NCI-H1105 (cell line): ENCODE results near the gene ADCY3.
A peak's percentile ranks its signal among the peaks of the same experiment; 100 is the strongest.

Experiments used
- DNase-seq: peaks from one replicate; lab custom pipeline; 2025; lab: John Stamatoyannopoulos, UW

Gene ADCY3

DNA sequence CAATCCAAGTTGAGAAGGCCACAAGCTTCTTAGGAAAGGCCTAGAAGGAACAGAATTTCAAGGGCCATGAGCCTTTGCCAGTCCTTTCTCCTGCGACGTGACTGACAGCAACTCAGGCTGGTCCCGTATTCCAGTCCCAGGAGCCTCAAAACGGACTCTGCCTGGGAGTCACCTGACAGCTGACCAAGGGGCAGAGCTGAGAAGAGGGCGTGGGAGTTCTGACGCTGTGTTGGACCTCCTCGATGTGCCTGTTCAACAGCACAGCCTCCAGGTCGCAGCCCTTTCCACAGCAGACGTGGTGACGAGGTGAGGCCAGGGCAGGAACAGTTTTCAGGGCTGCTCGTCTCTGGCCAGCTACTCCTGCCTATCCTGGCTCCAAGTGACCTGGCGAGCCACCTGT, 89.3 kb downstream of the ADCY3 start:
- no peak for DNase-seq

DNA sequence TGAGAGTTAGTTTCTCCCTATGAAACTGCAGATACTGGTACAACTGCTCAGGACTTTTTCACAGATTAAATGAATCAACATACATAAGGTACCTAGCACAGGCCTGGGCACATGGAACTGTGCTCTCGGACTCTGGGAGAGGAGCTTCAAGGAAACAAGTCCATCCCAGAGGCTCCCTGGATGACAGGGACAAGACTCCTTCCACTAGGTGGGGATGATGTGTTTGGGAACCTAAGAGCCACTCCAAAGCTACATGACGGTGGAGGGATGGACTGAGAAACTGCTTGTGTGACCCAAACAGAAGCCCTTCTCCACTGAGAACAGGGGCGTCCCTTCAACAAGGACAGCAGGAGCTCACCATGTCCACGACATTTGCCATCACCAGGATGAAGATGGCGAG, 89.7 kb downstream of the ADCY3 start:
- DNase-seq, result no peak

DNA sequence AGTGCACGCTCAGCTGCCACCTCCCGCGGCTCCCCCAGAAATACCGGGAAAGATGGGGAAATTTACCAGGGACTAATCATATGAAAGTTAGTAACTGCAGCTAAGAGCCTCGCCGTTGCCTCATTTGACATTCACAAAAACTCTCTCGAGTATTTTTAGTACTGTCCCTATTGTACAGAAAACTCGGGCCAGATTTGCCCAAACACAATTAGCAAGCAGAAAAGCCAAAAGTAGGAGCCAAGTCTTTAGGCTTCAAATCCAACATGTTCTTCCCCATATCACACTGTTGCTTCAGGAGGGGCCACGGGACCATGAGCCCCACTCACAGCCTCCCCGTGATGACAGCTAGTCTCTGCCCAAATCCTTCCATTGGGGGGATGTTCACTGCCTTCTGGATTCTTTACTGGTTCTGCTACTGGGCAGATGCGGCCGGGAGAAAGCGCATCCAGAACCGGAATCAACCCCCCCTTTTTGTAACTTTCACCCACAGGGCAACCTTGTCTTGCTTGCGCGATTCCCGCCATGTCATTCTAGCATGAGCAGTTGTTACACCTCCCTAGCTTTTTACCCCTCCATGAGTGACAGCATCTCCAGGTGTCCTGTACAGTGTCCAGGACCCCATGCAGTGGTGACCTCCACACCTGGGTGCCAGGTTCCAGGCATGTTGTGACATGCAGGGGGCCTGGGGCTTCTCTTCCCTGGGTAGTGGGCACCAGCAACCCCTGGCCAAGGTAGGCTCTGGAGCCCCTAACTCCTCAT, 91.6 kb downstream of the ADCY3 start:
- DNase-seq, result no peak

DNA sequence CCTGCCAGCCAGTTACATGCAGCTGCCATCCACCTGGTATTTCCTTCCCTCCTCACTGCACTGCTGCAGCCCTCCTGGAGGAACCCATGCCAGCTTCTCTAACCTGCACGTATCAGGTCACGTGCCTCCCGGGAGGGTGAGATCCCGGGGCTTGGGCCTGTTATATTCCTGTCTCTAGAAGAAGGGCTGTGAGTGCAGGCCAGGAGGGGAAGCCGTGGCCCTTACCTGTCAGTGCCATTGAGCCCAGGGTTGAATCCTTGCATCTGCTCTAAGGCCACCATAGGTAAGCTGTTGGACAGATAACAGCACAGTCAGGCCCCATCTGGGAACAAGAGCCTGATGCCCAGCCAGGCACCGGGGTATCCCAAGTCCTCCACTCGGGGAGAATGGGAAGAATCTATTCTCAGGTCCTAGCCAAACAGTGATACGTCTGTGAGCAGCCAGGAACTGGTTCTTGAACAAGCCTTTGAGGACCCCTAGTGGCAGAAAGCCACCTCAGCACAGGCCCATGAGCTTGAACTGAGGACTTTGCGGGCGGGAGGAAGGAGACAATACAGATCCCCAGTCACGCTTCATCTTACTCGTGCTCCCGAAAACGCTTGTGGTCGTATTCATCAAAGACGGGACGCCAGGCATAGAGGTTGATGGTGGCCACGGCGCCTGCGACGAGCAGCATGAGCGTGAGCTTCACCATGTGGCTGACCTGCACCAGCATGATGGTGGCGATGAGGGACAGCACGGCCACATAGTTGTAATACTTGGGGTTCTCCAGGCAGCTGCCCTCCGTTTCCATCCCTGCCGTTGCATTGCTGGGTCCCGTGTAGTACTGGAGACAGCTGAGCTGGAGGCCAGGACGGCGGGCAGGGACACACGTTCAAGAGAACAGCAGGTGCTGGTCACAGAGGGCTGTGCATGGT, 92.5 kb downstream of the ADCY3 start:
- DNase-seq, result peak; percentile 80

DNA sequence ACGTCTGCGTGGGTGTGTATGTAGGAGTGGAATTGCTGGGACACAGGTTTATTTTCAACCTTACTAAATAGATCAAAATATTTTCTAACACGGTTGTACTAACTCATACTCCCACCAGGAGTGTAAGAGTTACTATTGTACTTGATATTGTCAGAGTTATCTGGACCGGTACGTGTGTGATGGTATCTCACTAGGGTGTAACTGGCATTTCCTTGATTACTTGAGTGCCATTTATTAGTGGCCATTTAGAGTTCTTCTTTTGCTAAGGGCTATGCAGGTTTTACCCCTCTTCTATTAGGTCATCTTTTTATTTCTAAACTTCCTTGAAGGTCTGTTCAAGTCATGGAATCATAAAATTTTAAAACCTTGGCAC, 93.3 kb downstream of the ADCY3 start:
- DNase-seq, result no peak

DNA sequence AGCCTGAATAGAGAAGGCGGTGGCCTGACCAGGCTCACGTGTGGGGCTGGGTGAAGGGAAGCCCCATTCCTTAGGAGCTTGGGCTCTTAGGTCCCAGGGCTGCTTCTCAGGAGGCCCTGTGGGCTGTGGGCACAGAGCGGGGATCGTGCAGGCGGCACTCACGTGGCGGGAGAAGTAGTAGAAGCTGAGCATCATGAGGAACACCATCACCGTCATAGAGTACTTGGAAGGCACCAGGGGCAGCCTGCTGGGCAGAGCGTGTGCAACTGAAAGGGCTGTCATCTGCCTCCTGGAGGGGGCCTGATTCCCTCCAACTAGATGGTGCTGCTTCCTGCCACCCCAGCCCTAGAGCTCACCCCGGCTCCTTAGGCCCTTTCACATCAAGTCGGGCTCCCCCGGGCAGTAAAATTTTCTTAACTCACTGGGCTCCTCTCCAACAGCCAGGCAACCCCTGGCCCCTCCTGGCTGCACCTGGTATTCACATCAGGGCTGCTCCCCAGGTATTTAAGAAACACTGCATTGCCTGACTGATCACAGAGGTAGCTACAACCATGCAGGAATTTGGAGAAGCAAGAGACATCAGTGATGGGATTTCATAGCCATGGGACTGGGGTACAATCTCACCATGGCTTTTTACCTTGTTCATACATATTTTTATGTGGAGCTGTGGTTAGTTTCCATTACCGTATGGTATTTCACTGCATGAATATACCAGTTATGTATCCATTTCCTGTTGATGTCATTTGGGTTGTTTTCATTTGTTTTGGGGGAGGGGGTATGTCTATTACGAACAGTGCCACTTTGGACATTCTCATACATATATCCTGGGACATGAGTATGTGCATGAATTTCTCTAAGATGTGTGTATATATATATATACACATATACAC, 93.9 kb downstream of the ADCY3 start:
- DNase-seq, result no peak

DNA sequence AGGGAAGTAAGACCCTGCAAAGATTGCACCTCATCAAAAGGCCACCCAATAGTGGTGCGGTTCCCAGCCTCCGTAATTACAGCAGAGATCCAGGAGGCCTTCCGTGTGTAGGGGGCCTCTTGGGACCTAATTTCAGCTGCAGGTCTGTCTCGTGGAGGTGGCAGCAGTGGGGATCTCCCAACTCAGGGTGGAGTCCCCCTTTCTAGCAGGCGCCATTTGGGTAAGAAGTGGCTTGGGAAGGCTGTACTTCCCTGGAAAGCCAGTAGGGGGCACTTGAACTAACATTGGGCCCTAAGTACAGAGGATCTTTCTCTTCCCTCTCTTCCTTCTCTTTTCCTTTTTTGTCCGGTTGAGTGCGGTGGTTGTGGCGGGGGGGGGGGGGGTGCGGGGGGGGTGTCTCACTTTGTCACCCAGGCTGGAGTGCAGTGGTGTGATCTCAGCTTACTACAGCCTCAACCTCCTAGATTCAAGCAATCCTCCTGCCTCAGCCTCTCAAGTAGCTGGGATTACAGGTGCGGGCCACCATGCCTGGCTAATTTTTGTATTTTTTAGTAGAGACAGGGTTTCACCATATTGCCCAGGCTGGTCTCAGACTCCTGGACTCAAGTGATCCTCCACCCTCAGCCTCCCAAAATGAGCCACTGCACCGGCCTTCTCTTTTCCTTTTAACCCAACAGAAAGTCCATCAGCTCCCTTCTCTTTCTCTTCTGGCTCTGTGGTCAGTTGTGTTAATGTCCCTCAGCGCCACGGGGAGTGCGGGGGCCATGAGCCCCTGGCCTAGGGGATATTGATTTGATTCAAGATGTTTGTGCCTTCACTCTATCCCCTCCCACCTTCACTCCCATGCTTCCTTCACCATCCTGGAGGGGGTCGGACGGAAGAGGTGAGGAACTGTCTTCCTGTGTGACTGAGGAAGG, 94.8 kb downstream of the ADCY3 start:
- DNase-seq, result no peak

DNA sequence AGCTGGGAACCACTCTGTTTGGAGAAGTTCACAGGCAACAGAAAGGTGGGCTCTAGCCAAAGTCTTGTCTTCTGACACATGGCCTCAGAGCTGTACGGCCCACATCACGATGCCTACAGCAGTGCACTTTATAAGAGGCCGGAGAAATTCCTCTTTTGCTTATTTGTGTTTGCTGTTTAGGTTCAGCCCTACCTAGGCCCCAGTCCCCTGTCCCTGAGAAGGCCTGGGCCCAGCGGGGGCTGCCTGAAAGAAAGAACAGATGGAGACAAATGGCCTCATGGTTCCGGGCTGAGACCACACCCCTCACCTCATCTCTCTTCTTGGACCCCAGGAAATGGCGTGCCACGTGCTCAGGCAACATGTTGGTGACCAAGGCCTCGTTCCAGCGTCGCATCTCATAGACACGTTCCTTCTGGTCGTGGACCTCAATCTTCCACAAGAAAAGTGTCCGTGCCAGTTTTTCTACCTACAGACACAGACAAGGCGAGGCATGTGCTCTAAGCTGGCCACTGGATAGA, 95.9 kb downstream of the ADCY3 start:
- no peak for DNase-seq

DNA sequence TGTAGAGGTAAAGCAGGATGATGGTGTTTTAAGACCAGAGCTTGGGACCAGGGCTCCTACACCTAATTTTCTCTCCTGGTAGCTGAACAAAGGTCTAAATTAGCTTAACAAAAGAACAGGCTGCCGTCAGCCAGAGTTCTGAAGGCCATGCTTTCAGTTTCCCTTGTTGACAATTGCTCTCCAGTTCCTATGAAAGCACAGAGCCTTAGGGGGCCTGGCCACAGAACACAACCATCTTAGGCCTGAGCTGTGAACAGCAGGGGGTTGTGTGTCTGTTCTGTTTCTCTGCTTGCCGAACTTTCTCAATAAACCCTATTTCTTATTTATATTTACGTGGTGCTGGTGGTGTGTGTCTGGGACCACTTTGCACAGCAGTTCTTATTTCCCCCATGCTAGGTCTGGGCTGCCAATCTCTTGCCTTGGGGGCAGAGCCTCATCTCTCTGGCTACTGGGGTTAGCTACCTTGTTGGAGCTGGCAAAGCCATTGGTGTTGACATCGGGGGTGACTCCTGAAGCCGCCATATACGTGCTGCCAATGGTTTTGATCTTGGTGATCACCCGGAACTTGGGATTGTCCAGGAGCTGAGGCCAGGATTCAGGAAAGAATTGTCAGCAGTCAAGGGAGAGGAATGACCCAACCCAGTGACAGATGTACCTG, 97.9 kb downstream of the ADCY3 start:
- DNase-seq, result no peak

DNA sequence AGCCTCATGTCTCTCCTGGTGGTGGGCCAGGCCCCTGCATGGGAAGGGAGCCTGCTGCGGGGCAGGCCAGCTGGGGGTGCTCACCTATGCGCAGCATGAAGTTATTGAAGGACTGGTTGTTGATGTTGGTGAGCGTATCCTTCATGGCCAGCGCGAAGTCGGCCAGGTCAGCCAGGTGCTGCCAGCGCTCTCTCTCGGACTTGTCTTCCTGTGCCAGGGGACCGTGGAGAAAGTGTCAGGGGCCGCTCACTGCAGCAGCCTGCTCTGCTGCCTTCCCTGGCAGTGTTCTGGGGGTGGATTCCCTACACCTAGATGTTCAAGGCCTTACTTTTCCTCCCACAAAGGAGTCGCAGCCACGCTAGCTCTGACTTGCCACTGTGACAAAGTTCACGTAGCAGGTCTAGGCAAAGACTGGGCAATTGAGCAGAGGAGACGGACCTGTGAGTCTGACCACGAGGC, 98.6 kb downstream of the ADCY3 start:
- no peak for DNase-seq

DNA sequence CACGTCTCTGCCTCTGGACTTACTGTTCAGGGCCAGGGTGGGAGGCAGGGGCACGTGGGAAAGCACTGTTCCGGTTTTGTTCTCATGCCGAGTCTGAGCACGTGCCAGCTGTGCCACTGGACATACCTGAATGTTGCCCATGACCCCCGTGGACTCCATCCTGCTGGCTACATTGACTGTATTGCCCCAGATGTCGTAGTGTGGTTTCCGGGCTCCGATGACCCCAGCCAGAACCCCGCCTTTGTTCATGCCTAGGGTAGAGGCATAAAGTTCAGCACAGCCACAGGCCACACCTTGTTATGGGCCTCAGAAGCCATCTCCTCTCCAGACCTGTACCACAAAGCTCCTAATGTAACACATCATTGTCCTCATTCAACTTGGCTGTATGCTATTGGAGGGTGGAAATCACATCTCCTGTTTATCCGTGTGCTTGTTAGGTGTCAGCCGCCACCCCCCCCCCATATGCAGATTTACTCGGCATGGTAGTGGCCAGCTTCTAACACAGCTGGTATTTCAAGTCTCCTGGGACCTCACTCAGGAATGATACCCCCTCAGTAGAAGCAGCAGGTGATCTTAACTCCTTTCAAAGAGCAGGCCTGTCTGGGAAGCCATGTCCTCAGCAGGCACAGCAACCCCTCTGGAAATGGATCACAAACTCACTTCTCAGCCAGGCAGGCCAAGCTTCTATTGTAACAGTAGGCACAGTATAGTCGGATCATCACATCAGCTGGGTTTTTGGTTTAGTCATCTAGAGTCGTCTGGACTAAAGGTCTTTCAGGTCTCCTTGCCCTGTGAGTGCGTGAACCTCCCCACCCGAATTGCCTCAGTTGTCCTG, 99.2 kb downstream of the ADCY3 start:
- DNase-seq, result no peak

DNA sequence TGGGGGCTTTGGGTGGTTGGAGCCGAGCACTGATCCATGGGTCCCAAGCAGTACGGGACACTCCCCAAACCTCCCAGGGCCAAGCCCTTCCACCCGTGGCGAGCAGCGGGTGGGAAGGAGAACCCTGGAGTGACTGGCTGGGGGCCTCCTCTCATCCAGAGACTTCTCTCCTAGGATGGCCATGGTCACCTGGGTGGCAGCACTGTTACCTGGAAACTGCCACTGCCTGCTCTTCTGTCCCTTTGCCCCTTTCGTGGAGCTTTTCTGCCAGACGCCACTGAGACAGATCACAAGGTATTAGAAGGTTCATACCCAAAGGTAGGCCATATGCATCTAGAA, 99.9 kb downstream of the ADCY3 start:
- no peak for DNase-seq

DNA sequence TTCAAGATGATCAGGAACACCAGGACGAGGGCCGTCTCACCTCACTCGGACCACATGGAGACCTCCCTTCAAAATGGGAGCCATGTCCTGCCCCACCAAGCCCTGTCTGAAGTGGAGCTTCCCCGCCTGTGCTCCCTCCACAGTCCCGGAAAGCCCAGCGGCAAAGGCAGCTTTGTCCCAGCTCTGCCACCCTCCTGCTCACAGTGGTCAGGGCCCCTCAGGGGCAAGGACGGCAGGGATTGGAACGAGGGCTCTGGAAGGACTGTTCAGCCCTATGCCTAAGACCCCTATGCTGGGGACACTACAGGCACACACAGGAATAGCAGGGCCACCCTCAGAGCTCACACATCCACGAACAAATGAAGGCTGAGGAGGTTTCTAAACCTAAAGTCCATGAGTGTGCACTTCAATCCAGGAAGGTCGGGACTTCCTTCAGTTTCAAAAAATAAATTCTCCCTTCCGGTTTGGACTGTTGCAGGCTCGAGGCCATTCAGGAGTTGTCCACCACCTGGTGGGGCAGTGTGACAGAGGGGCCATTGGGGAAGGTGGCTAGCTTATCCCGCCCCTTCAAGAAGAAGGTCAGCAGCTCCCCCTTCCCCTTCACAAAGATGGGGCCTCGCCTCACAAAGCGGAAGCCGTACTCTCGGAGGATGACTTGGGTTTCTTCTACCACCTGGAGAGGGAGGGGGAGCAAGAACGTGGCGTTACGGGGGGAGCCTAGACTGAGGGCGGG, 100.4 kb downstream of the ADCY3 start:
- DNase-seq, result no peak

DNA sequence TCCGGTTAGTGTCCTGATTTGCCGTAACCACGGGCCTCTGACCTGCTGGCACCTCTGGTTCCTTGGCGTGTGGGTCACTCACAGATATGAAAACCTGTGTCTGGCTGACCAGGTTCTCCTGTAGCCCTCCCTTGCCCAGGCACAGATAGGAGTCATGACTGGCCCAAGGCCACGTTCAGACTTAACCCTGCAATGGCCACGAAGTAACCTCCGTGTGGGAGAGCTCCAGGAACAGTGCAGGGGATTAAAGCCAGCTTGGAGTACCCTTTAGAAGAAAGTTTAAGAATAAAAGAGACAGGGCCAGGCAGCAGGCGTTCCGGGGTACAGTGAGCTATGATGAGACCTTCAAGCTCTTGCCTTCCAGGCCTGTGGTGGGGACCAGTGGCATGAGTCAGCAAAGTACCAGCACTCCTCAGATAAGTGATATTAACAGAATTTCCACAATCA, 101.3 kb downstream of the ADCY3 start:
- DNase-seq, result no peak

DNA sequence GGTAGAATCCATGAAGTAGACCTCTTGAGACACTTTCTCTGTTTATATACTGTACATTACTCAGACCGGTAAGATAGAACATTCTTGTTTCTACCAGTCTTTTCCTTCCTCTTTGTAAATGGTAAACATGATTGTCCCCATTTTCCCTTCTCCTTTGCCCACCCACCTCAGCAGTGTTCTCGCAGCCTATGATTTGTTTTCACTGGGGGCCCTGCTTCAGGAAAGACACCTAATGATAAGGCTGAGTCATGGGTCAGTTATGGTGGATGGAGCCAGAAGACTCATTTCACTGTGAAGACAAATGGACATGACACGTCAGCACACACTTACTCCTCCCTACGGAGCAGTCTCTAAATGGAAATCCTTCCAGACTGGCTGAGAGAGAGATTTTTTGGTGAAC, 103.2 kb downstream of the ADCY3 start:
- DNase-seq, result no peak

DNA sequence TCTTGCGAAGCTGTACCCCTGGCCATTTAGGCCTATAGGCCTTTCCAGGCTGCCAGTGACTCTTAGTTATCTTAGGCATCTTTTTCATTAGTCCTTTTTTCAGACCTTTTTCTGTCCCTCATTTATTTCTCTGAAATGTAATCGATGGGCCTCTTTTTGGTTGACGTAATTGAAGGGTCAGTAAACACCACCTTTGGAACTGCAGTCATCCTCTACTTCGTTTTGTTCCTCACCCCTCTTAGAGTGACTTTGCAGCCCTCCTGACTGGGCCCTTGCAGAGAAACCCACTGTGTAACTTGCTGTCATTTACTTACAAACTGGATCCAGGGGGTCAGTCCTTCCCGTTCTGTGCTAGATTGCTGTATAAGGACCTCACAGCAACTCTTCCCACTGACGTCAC, 103.6 kb downstream of the ADCY3 start:
- DNase-seq, result no peak

DNA sequence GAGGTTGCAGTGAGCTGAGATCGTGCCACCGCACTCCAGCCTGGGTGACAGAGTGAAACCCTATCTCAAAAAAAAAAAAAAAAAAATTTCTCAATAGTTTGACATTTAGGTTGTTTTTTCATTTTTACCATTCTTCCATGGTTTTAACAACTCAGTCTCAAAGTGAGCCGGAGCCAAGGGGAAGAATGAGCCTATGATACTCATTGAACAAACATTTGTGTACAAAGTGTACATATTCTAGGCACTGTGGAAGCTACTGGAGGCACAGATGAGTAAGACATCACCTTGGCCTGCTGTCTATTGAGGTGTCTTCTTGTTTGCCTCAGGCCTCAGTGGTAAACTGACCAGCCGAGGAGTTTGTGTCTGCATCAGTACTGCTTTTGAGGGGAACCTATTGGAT, 104.9 kb downstream of the ADCY3 start:
- DNase-seq, result no peak

DNA sequence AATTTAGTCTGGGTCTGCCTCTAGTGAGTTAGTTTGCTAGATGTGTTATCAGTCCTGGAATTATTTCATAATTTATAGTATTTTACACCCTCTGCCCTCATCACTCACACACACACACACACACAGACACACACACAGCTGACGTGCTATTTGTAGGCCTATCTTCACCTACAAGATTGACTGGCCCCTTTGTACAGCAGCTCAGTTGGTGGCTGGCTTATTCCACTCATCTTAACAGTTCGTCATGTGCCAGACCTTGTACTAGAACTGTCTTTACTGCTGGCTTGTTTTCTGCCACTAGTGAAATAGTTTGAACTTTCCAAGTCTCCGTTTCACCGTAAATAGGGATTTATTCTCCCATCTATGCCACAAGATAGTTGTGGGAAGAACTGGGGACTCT, 105.5 kb downstream of the ADCY3 start:
- DNase-seq, result no peak

DNA sequence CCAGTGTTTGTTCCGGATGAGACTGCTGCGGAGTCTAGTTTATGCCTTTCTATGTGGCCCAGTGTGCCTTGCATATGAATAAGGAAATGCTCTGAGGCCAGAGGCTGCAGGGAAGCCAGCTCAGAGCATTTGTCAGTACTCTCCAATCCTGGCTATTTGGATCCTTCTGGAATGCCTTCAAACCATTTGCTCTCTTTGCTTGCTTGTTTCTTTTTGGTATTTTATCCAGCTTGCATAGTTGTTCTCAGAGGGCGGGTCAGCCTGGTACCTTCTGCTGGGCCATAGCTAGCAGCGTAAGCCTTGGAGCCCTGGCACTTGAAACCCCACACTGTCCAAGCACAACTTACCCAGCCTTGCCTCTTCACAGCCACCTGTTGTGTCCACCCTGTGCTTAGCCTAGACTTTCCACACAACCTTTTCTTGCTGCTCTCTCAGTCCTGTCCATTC, 106.3 kb downstream of the ADCY3 start:
- DNase-seq, result no peak
